ENCODE results near the gene CNOT4. TPM values are rescaled to one million over a fixed set of nuclear protein-coding genes. Genes with fewer than 3 reads are reported as not detected.

CNOT4 gene
- total and polyA plus RNA-seq, 2 of the 4 experiments (the other 2 are of a cell fraction) = 7.0 to 8.1 TPM

DNA sequence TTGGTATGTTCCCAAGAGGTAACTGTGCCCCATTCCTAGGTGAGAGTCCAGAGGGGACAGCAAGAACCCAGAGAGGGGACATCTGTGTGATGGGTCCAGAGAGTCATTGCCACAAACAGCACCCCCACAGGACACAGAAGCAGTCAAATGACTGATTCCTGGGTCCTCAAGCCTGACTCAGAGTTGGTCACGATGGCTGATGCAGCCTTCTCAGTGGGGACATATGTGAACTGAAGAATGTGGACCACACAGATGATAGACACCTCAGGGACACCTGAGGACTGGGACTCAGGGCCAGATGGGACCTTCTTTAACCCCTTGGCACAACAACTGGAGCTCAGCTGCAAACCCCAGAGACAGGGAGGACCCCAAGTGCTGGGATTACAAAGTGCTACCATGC is 179.8 kb downstream of the CNOT4 start:
- Histone ChIP-seq H2BK20ac (ENCODE audit: low read depth, low read length) (no peak overlapping the region), H2BK15ac (ENCODE audit: low read depth, low read length) (no peak overlapping the region), H3K4me3 (ENCODE audit: insufficient read depth, low read depth, low read length) (no peak overlapping the region), H3K27me3 (ENCODE audit: control insufficient read depth, insufficient read depth, low read length) (peaks cover 8% of the 10 kb centered on the region; the same call in 1 of the 2 replicates), H3K23ac (ENCODE audit: low read depth, low read length) (no peak overlapping the region), H3K27ac (ENCODE audit: insufficient read depth, low read length) (no peak overlapping the region), H2AFZ (replicated peaks; ENCODE audit: low read length, poor library complexity) (no peak overlapping the region), H3K9me3 (ENCODE audit: control insufficient read depth, insufficient read depth, low read length) (no peaks in the 10 kb centered on the region), H3K14ac (replicated peaks; ENCODE audit: low read depth, low read length) (no peak overlapping the region), H3K4me2 (ENCODE audit: low read depth, low read length) (no peak overlapping the region), H2BK120ac (ENCODE audit: low read depth, low read length) (no peak overlapping the region), H4K91ac (ENCODE audit: insufficient read depth, low read depth, low read length) (no peak overlapping the region), H2AK9ac (replicated peaks; ENCODE audit: low read depth, low read length, poor library complexity) (no peak overlapping the region), H3K9me1 (ENCODE audit: insufficient read depth, low read length) (no peaks in the 10 kb centered on the region), H3K36me3 (ENCODE audit: control insufficient read depth, insufficient read depth, low read length) (no peaks in the 10 kb centered on the region), H3K56ac (ENCODE audit: extremely low read depth, insufficient read depth, low read length) (no peak overlapping the region), H3K4me1 (ENCODE audit: control insufficient read depth, insufficient read depth, low read length) (no peaks in the 10 kb centered on the region), H3K4ac (ENCODE audit: low read depth, low read length) (no peak overlapping the region), H4K8ac (ENCODE audit: low read depth in 2 of 2, low read length in 2 of 2) (no peak overlapping the region), H2BK5ac (ENCODE audit: low read depth, low read length, poor library complexity, severe bottlenecking) (no peak overlapping the region), H3K18ac (ENCODE audit: low read depth, low read length) (no peak overlapping the region), H3K79me1 (ENCODE audit: low read depth in 1 of 2, low read length in 2 of 2) (no peaks in the 10 kb centered on the region), H4K20me1 (ENCODE audit: insufficient read depth, low read length) (no peaks in the 10 kb centered on the region), H3K9ac (ENCODE audit: low read depth, low read length) (no peak overlapping the region), H2AK5ac (ENCODE audit: low read depth, low read length) (no peak overlapping the region), H4K5ac (ENCODE audit: low read depth, low read length) (no peak overlapping the region)
- DNase-seq (no peak), ATAC-seq (ENCODE audit: low read depth) (no peak)
- in situ Hi-C loops (cut with MboI; ENCODE audit: low sequenced_read_pairs) (no loop called here), dilution Hi-C loops (cut with HindIII; ENCODE audit: low sequenced_read_pairs, unreplicated experiment) (no loop called here), intact Hi-C loops (cut with micrococcal nuclease) (no loop called here)
- no TSS peak for BruUV-seq (replicated peaks)
- ChIA-PET POLR2A (ENCODE audit: unreplicated experiment) (no interaction called here), CTCF (no interaction called here)
- WGBS, 2 experiments (ENCODE audit: extremely low coverage in 2 of 2, insufficient read length in 1 of 2) = no CpG with 5 or more reads among the region's 1 CpG
- TF ChIP-seq CHD1 (IDR thresholded peaks at IDR 0.05; ENCODE audit: low read depth, low read length) (no peak), FOS (IDR thresholded peaks at IDR 0.05; ENCODE audit: low read depth, low read length) (no peak), RAD21 (IDR thresholded peaks at IDR 0.05; ENCODE audit: low read length) (no peak), BHLHE40 (IDR thresholded peaks at IDR 0.05; ENCODE audit: low read depth, low read length) (no peak), CEBPB (IDR thresholded peaks at IDR 0.05; ENCODE audit: low read depth, low read length) (no peak), MAFK (IDR thresholded peaks at IDR 0.05; ENCODE audit: low read depth, low read length) (no peak), POLR2A (IDR thresholded peaks at IDR 0.05; ENCODE audit: low read depth, low read length) (no peak), ELK1 (IDR thresholded peaks at IDR 0.05; ENCODE audit: borderline replicate concordance, low read depth, low read length) (no peak), MAZ (IDR thresholded peaks at IDR 0.05; ENCODE audit: borderline replicate concordance, low read depth, low read length) (no peak), CTCF (conservative IDR thresholded peaks at IDR 0.05; ENCODE audit: low read depth, low read length) (no peak), SMC3 (IDR thresholded peaks at IDR 0.05; ENCODE audit: low read depth, low read length) (no peak), MXI1 (IDR thresholded peaks at IDR 0.05; ENCODE audit: borderline replicate concordance, low read depth, low read length) (no peak)
- TF ChIP-seq, protein P1, sequence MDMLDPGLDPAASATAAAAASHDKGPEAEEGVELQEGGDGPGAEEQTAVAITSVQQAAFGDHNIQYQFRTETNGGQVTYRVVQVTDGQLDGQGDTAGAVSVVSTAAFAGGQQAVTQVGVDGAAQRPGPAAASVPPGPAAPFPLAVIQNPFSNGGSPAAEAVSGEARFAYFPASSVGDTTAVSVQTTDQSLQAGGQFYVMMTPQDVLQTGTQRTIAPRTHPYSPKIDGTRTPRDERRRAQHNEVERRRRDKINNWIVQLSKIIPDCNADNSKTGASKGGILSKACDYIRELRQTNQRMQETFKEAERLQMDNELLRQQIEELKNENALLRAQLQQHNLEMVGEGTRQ (IDR thresholded peaks at IDR 0.05; ENCODE audit: low read depth, low read length) = no peak

Data from IMR-90 (cell line).